ENCODE results near the gene CFDP1.
"Not testable (repeated sequence)": the region's sequence is repeated elsewhere in the genome, so short reads cannot be mapped to it uniquely, and the experiment has no call there.

The CFDP1 gene

GRCh38 chr16:75288596-75289120 is 144.6 kb downstream of the CFDP1 start:
- peak in 1 of 2 donors; percentile 26 for DNase-seq

- no peak for DNase-seq
Measured at GRCh38 chr16:75288181-75288580, 145.1 kb downstream of the CFDP1 start.

- DNase-seq, result no peak
Measured at GRCh38 chr16:75287708-75288107, 145.6 kb downstream of the CFDP1 start.

- no peak for DNase-seq
Measured at GRCh38 chr16:75286389-75286788, 146.9 kb downstream of the CFDP1 start.

- no peak for DNase-seq
Measured at GRCh38 chr16:75282466-75283281, 150.6 kb downstream of the CFDP1 start.

- DNase-seq, result no peak
Measured at GRCh38 chr16:75281826-75282225, 151.5 kb downstream of the CFDP1 start.

GRCh38 chr16:75281009-75281408 is 152.3 kb downstream of the CFDP1 start:
- DNase-seq, result not testable (repeated sequence)

- no peak for DNase-seq
Measured at GRCh38 chr16:75280331-75280804, 152.9 kb downstream of the CFDP1 start.

- no peak for DNase-seq
Measured at GRCh38 chr16:75279305-75279704, 154.0 kb downstream of the CFDP1 start.

- DNase-seq, result no peak
Measured at GRCh38 chr16:75273054-75273925, 160.0 kb downstream of the CFDP1 start.

GRCh38 chr16:75272629-75273028 is 160.7 kb downstream of the CFDP1 start:
- DNase-seq, result not testable (repeated sequence)

- DNase-seq, result no peak
Measured at GRCh38 chr16:75272097-75272551, 161.2 kb downstream of the CFDP1 start.

GRCh38 chr16:75271441-75272096 is 161.7 kb downstream of the CFDP1 start:
- no peak for DNase-seq

GRCh38 chr16:75269358-75269757 is 163.9 kb downstream of the CFDP1 start:
- DNase-seq, result not testable (repeated sequence)

GRCh38 chr16:75267631-75268264 is 165.6 kb downstream of the CFDP1 start:
- DNase-seq, result no peak

- no peak for DNase-seq
Measured at GRCh38 chr16:75266738-75267630, 166.3 kb downstream of the CFDP1 start.

- DNase-seq, result no peak
Measured at GRCh38 chr16:75265911-75266701, 167.2 kb downstream of the CFDP1 start.

GRCh38 chr16:75264999-75265910 is 168.0 kb downstream of the CFDP1 start:
- no peak for DNase-seq

- DNase-seq, result no peak
Measured at GRCh38 chr16:75264457-75264998, 168.8 kb downstream of the CFDP1 start.
